ENCODE results near the gene SHANK3. TPM values are rescaled to one million over a fixed set of nuclear protein-coding genes. Genes with fewer than 3 reads are reported as not detected.
"Not testable (repeated sequence)": the region's sequence is repeated elsewhere in the genome, so short reads cannot be mapped to it uniquely, and the experiment has no call there.

The SHANK3 gene
- total RNA-seq, 1 donor from 2014 or later = 10.6 TPM

DNA sequence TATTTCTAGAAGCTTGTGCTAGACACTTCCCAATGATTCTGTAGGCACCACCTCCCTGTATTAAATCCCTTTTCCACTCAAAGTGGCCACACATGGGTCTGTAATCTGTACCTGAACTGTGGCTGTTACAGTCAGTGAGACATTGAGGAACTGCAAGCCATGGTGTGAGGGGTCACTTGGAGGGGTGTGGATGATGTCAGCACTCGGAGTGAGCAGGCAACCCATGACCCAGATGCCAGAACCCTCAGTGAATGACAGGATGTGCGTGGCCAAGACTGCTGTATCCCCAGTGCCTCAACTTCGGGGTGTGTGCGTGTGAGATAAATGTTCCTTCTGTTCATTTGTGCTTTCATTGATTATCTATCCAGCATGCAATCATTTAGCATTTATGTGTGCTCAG lies 14.7 kb upstream of the SHANK3 start:
- H3K36me3 Mint-ChIP-seq (ENCODE audit: low read depth, unreplicated experiment) = no peaks in the 10 kb centered on the region

DNA sequence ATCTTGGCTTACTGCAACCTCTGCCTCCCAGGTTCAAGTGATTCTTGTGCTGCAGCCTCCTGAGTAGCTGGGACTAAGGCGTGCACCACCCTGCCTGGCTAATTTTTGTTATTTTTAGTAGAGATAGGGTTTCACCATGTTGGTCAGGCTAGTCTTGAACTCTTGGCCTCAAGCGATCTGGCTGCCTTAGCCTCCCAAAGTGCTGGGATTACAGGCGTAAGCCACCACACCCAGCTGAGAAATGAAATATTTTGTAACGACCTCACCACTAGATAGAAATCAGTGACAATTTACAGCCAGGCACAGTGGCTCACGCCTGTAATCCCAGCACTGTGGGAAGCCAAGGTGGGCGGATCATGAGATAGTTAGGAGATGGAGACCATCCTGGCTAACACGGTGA lies 12.9 kb upstream of the SHANK3 start:
- H3K27ac Mint-ChIP-seq (ENCODE audit: unreplicated experiment); H3K4me3 ChIP-seq (ENCODE audit: insufficient read depth, low read depth, low read length); DNase-seq (ENCODE audit: low read depth); FAIRE-seq; H3K9ac ChIP-seq (ENCODE audit: low read length); H3K36me3 ChIP-seq (ENCODE audit: insufficient read depth, low read length); H3K9me3 Mint-ChIP-seq (ENCODE audit: unreplicated experiment); H4K20me1 ChIP-seq (ENCODE audit: insufficient read depth, low read length); H3K27ac ChIP-seq (ENCODE audit: low read depth, low read length); H3K4me1 ChIP-seq (ENCODE audit: insufficient read depth, low read length); H3K4me2 ChIP-seq (ENCODE audit: low read length); H3K79me2 ChIP-seq (ENCODE audit: insufficient read depth, low read length); H2AFZ ChIP-seq (ENCODE audit: low read depth, low read length); H3K36me3 Mint-ChIP-seq (ENCODE audit: low read depth, unreplicated experiment); H3K4me3 Mint-ChIP-seq (ENCODE audit: unreplicated experiment); H3K27me3 Mint-ChIP-seq (ENCODE audit: low read depth, unreplicated experiment); H3K9me3 ChIP-seq (ENCODE audit: insufficient read depth, low read depth, low read length); H3K27me3 ChIP-seq (ENCODE audit: insufficient read depth, low read length): not testable (repeated sequence)
- H3K4me1 Mint-ChIP-seq (ENCODE audit: low read depth, unreplicated experiment) = peaks cover 18% of the 10 kb centered on the region

More for the DNA sequence above, 14.7 kb upstream of the SHANK3 start:
- H3K27me3 Mint-ChIP-seq (ENCODE audit: low read depth, unreplicated experiment) = peaks cover 5% of the 10 kb centered on the region
- FAIRE-seq (no peak), DNase-seq (ENCODE audit: low read depth) (no peak)
- Histone ChIP-seq H4K20me1 (ENCODE audit: insufficient read depth, low read length) (no peaks in the 10 kb centered on the region), H3K79me2 (ENCODE audit: insufficient read depth, low read length) (no peaks in the 10 kb centered on the region), H3K9me3 (ENCODE audit: insufficient read depth, low read depth, low read length) (no peaks in the 10 kb centered on the region), H3K9ac (ENCODE audit: low read length) (no peak overlapping the region), H3K36me3 (ENCODE audit: insufficient read depth, low read length) (no peaks in the 10 kb centered on the region), H3K4me2 (ENCODE audit: low read length) (no peak overlapping the region), H3K4me1 (ENCODE audit: insufficient read depth, low read length) (peaks cover 9% of the 10 kb centered on the region), H2AFZ (ENCODE audit: low read depth, low read length) (no peak overlapping the region), H3K4me3 (ENCODE audit: insufficient read depth, low read depth, low read length) (no peak overlapping the region), H3K27ac (ENCODE audit: low read depth, low read length) (no peak overlapping the region), H3K27me3 (ENCODE audit: insufficient read depth, low read length) (no peaks in the 10 kb centered on the region)
- H3K27ac Mint-ChIP-seq (ENCODE audit: unreplicated experiment) = no peak overlapping the region
- TF ChIP-seq, protein P1, sequence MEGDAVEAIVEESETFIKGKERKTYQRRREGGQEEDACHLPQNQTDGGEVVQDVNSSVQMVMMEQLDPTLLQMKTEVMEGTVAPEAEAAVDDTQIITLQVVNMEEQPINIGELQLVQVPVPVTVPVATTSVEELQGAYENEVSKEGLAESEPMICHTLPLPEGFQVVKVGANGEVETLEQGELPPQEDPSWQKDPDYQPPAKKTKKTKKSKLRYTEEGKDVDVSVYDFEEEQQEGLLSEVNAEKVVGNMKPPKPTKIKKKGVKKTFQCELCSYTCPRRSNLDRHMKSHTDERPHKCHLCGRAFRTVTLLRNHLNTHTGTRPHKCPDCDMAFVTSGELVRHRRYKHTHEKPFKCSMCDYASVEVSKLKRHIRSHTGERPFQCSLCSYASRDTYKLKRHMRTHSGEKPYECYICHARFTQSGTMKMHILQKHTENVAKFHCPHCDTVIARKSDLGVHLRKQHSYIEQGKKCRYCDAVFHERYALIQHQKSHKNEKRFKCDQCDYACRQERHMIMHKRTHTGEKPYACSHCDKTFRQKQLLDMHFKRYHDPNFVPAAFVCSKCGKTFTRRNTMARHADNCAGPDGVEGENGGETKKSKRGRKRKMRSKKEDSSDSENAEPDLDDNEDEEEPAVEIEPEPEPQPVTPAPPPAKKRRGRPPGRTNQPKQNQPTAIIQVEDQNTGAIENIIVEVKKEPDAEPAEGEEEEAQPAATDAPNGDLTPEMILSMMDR (IDR thresholded peaks at IDR 0.05; ENCODE audit: insufficient read depth, low read depth, low read length) = no peak
- TF ChIP-seq EZH2 (IDR thresholded peaks at IDR 0.05; ENCODE audit: insufficient read depth, low read length) = no peak
- peaks cover 18% of the 10 kb centered on the region for H3K4me1 Mint-ChIP-seq (ENCODE audit: low read depth, unreplicated experiment)
- no peak overlapping the region for H3K4me3 Mint-ChIP-seq (ENCODE audit: unreplicated experiment)
- H3K9me3 Mint-ChIP-seq (ENCODE audit: unreplicated experiment) = peaks cover 7% of the 10 kb centered on the region

DNA sequence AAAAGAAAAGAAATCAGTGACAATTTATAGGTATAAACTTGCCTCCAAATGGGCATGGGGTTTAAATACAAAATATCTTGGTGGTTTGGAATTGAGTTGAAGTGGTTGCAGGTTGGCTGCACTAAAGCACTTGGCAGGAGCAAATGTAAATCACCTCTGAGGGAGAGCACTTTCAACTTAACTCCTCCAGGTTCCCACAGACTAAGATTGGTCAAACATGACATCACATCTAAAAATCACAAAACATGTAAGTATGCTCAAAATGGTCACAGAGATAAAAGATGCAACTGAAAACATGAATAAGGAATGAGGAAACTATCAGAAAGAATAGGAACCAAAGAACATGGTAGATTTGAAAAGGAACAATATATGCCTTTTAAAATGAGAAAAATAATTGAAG lies 12.3 kb upstream of the SHANK3 start:
- Histone ChIP-seq H3K36me3 (ENCODE audit: insufficient read depth, low read length) (no peaks in the 10 kb centered on the region), H3K4me3 (ENCODE audit: insufficient read depth, low read depth, low read length) (no peak overlapping the region), H3K27ac (ENCODE audit: low read depth, low read length) (no peak overlapping the region), H4K20me1 (ENCODE audit: insufficient read depth, low read length) (no peaks in the 10 kb centered on the region), H3K9me3 (ENCODE audit: insufficient read depth, low read depth, low read length) (no peaks in the 10 kb centered on the region), H3K9ac (ENCODE audit: low read length) (no peak overlapping the region), H3K27me3 (ENCODE audit: insufficient read depth, low read length) (no peaks in the 10 kb centered on the region), H2AFZ (ENCODE audit: low read depth, low read length) (no peak overlapping the region), H3K4me1 (ENCODE audit: insufficient read depth, low read length) (peaks cover 9% of the 10 kb centered on the region), H3K4me2 (ENCODE audit: low read length) (no peak overlapping the region), H3K79me2 (ENCODE audit: insufficient read depth, low read length) (no peaks in the 10 kb centered on the region)
- Mint-ChIP-seq H3K9me3 (ENCODE audit: unreplicated experiment) (peaks cover 4% of the 10 kb centered on the region), H3K4me1 (ENCODE audit: low read depth, unreplicated experiment) (peaks cover 18% of the 10 kb centered on the region), H3K4me3 (ENCODE audit: unreplicated experiment) (no peak overlapping the region), H3K36me3 (ENCODE audit: low read depth, unreplicated experiment) (no peaks in the 10 kb centered on the region), H3K27me3 (ENCODE audit: low read depth, unreplicated experiment) (no peaks in the 10 kb centered on the region), H3K27ac (ENCODE audit: unreplicated experiment) (no peak overlapping the region)
- DNase-seq (ENCODE audit: low read depth) = no peak
- no peak for FAIRE-seq
- TF ChIP-seq EZH2 (IDR thresholded peaks at IDR 0.05; ENCODE audit: insufficient read depth, low read length) = no peak
- TF ChIP-seq, protein P1 (IDR thresholded peaks at IDR 0.05; ENCODE audit: insufficient read depth, low read depth, low read length) = no peak
